Endothelial cell of umbilical vein (primary cell): ENCODE data around the gene TMEM61.

Source experiments
- CTCF ChIP-seq, 2 donors: IDR thresholded peaks; 1 replicate in 1 of 2; 2 replicates in 1 of 2; pipeline ENCODE4 v1.5.1; 2011; ENCODE audit warnings: low read length in 2 of 2, mild to moderate bottlenecking in 2 of 2, moderate library complexity in 2 of 2, control low read depth in 1 of 2, inconsistent platforms in 1 of 2, low read depth in 1 of 2; ENCODE audit not compliant: insufficient read depth in 1 of 2; ENCODE audit errors: extremely low read depth in 1 of 2
- EZH2 ChIP-seq: IDR thresholded peaks from 2 replicates; pipeline ENCODE4 v1.6.1; 2012; ENCODE audit warnings: borderline replicate concordance, low read depth, mild to moderate bottlenecking, moderate library complexity, low read length, inconsistent platforms; ENCODE audit not compliant: severe bottlenecking
- JUN ChIP-seq: IDR thresholded peaks from 2 replicates; pipeline ENCODE4 v1.6.1; 2011; ENCODE audit warnings: borderline replicate concordance, low read depth; ENCODE audit not compliant: insufficient read length, insufficient read depth
- MAX ChIP-seq: IDR thresholded peaks from 2 replicates; pipeline ENCODE4 v1.6.1; 2011; ENCODE audit not compliant: insufficient read depth, insufficient read length
- MYC ChIP-seq: IDR thresholded peaks from one replicate; pipeline ENCODE4 v1.6.1; 2011; ENCODE audit warnings: mild to moderate bottlenecking, low read depth, low read length
- POLR2A ChIP-seq: IDR thresholded peaks from 2 replicates; pipeline ENCODE4 v1.6.1; 2012; ENCODE audit warnings: low read depth, mild to moderate bottlenecking, control low read depth, low read length
- POLR2AphosphoS5 ChIP-seq: IDR thresholded peaks from 2 replicates; pipeline ENCODE4 v1.6.1; 2012; ENCODE audit warnings: low read depth, mild to moderate bottlenecking, control low read depth, low read length, moderate library complexity; ENCODE audit not compliant: insufficient read depth

- TF ChIP-seq CTCF (IDR thresholded peaks at IDR 0.05; ENCODE audit: extremely low read depth in 1 of 2, insufficient read depth in 1 of 2, low read depth in 1 of 2, low read length in 2 of 2) (no peak), MYC (no peak), EZH2 (no peak), POLR2AphosphoS5 (no peak), POLR2A (no peak), JUN (no peak), MAX (no peak)
Measured at GRCh38 chr1:54975356-54976108, 4.9 kb upstream of the TMEM61 start.
